ENCODE data around the gene CNTN5.

- TF ChIP-seq POLR2AphosphoS5 (IDR thresholded peaks at IDR 0.05; ENCODE audit: borderline replicate concordance, low read depth, low read length) (no peak), EZH2 (IDR thresholded peaks at IDR 0.05) (no peak), FOXP2 (optimal IDR thresholded peaks at IDR 0.05; ENCODE audit: control extremely low read depth, extremely low read length, insufficient read depth) (no peak)
These were observed 213.8 kb downstream of the CNTN5 start for GRCh38 chr11:99234534-99234933.
